HEK293T (cell line): ENCODE data around the gene APC2.

Experiments
- CTCF ChIA-PET: fragments of 350-600 bp; formaldehyde crosslinking; extraction: SDS; loops from one replicate; lab custom pipeline; 2021; ENCODE audit warnings: antibody characterized with exemption, inconsistent platforms; lab: Yijun Ruan, JAX
- POLR2A ChIA-PET: fragments of 350-600 bp; formaldehyde crosslinking; extraction: SDS; loops from one replicate; lab custom pipeline; 2020; ENCODE audit warnings: antibody characterized with exemption, inconsistent platforms; lab: Yijun Ruan, JAX
- DNase-seq: peaks from one replicate; pipeline ENCODE4 v3.0.0; 2012; ENCODE audit warnings: mixed read lengths; ENCODE audit errors: extremely low spot score
- ARNT ChIP-seq: fragments of 450-650 bp; IDR thresholded peaks from 2 replicates; pipeline ENCODE4 v1.6.1; 2017; ENCODE audit warnings: mild to moderate bottlenecking
- BHLHE40 ChIP-seq: fragments of 450-650 bp; IDR thresholded peaks from 2 replicates; pipeline ENCODE4 v1.6.1; 2016; ENCODE audit warnings: mild to moderate bottlenecking, moderate library complexity, borderline replicate concordance
- CTBP1 ChIP-seq: fragments of 450-650 bp; IDR thresholded peaks from 2 replicates; pipeline ENCODE4 v1.6.1; 2016; ENCODE audit warnings: borderline replicate concordance
- ELF4 ChIP-seq: fragments of 450-650 bp; IDR thresholded peaks from 2 replicates; pipeline ENCODE4 v1.6.1; 2017; ENCODE audit warnings: antibody characterized with exemption
- FOXA1 ChIP-seq: fragments of 450-650 bp; IDR thresholded peaks from 2 replicates; pipeline ENCODE4 v1.6.1; 2016; ENCODE audit warnings: mild to moderate bottlenecking
- FOXK2 ChIP-seq: fragments of 450-650 bp; IDR thresholded peaks from 2 replicates; pipeline ENCODE4 v1.6.1; 2016; ENCODE audit warnings: mild to moderate bottlenecking
- FOXM1 ChIP-seq: fragments of 450-650 bp; IDR thresholded peaks from 2 replicates; pipeline ENCODE4 v1.6.1; 2017; ENCODE audit warnings: mild to moderate bottlenecking, borderline replicate concordance
- HDGF ChIP-seq: fragments of 450-650 bp; IDR thresholded peaks from 2 replicates; pipeline ENCODE4 v1.6.1; 2017; ENCODE audit warnings: antibody characterized with exemption, borderline replicate concordance
- L3MBTL2 ChIP-seq: fragments of 450-650 bp; conservative IDR thresholded peaks from 2 replicates; pipeline ENCODE4 v1.6.1; 2016; ENCODE audit warnings: mild to moderate bottlenecking
- LEF1 ChIP-seq: fragments of 450-650 bp; IDR thresholded peaks from 2 replicates; pipeline ENCODE4 v1.6.1; 2017; ENCODE audit warnings: mild to moderate bottlenecking, borderline replicate concordance
- NFRKB ChIP-seq: fragments of 450-650 bp; IDR thresholded peaks from 2 replicates; pipeline ENCODE4 v1.6.1; 2016; ENCODE audit warnings: mild to moderate bottlenecking, moderate library complexity
- PKNOX1 ChIP-seq: fragments of 450-650 bp; IDR thresholded peaks from 2 replicates; pipeline ENCODE4 v1.6.1; 2016
- SP1 ChIP-seq: fragments of 450-650 bp; IDR thresholded peaks from 2 replicates; pipeline ENCODE4 v1.6.1; 2017
- SUZ12 ChIP-seq: fragments of 450-650 bp; IDR thresholded peaks from 2 replicates; pipeline ENCODE4 v1.6.1; 2016; ENCODE audit warnings: mild to moderate bottlenecking
- TARDBP ChIP-seq: fragments of 450-650 bp; IDR thresholded peaks from 2 replicates; pipeline ENCODE4 v1.6.1; 2016
- ZNF384 ChIP-seq: fragments of 450-650 bp; IDR thresholded peaks from 2 replicates; pipeline ENCODE4 v1.6.1; 2016

Gene APC2

GRCh38 chr19:1427221-1427920, 22.6 kb upstream of the APC2 start:
- ChIA-PET POLR2A (no interaction called here), CTCF (interaction anchor here (0.9 kb wide), 1 partner anchor 10 kb away, joined by 3 read pairs; no protein-coding TSS in a partner anchor)
- TF ChIP-seq NFRKB (no peak), FOXA1 (no peak), FOXM1 (no peak), SP1 (no peak), ZNF384 (no peak), PKNOX1 (no peak), TARDBP (no peak)
- DNase-seq = no peak

- CTCF ChIA-PET = no interaction called here
- POLR2A ChIA-PET = no interaction called here
- no peak for TF ChIP-seq TARDBP
- TF ChIP-seq ZNF384 = no peak
- no peak for TF ChIP-seq FOXM1
- TF ChIP-seq SP1 = no peak
- no peak for TF ChIP-seq L3MBTL2
- no peak for TF ChIP-seq FOXA1
- no peak for DNase-seq
Observed at GRCh38 chr19:1428738-1429391, 21.1 kb upstream of the APC2 start.

- ChIA-PET CTCF (no interaction called here), POLR2A (no interaction called here)
- TF ChIP-seq L3MBTL2 (no peak), HDGF (no peak), SUZ12 (no peak), ELF4 (no peak)
- no peak for DNase-seq
Observed at GRCh38 chr19:1429750-1430149, 20.2 kb upstream of the APC2 start.

- DNase-seq = no peak
- ChIA-PET CTCF (no interaction called here), POLR2A (no interaction called here)
- TF ChIP-seq CTBP1 (no peak), ELF4 (no peak), TARDBP (no peak)
Observed at GRCh38 chr19:1430246-1430645, 19.7 kb upstream of the APC2 start.

- TF ChIP-seq PKNOX1 (no peak), BHLHE40 (no peak), LEF1 (no peak), TARDBP (no peak), NFRKB (no peak), SUZ12 (no peak), FOXA1 (no peak), SP1 (no peak), FOXK2 (no peak), HDGF (no peak), FOXM1 (no peak), ARNT (no peak), CTBP1 (no peak), ZNF384 (no peak), ELF4 (no peak), L3MBTL2 (no peak)
- CTCF ChIA-PET = no interaction called here
- no peak for DNase-seq
- POLR2A ChIA-PET = no interaction called here
Observed at GRCh38 chr19:1431759-1432506, 18.0 kb upstream of the APC2 start.

- CTCF ChIA-PET = no interaction called here
Observed at GRCh38 chr19:1432507-1432887, 17.4 kb upstream of the APC2 start.

More at GRCh38 chr19:1432507-1432887, 17.4 kb upstream of the APC2 start:
- DNase-seq = no peak
- POLR2A ChIA-PET = no interaction called here
- TF ChIP-seq FOXM1 = no peak
- no peak for TF ChIP-seq L3MBTL2
- no peak for TF ChIP-seq TARDBP
- no peak for TF ChIP-seq SP1
- TF ChIP-seq ZNF384 = no peak
- TF ChIP-seq ARNT = no peak
- no peak for TF ChIP-seq FOXA1
- TF ChIP-seq ELF4 = no peak
- TF ChIP-seq BHLHE40 = no peak
- TF ChIP-seq HDGF = no peak
- TF ChIP-seq PKNOX1 = no peak
- no peak for TF ChIP-seq LEF1
- TF ChIP-seq FOXK2 = no peak
- TF ChIP-seq SUZ12 = no peak
- TF ChIP-seq NFRKB = no peak
